ENCODE data around the gene CLSTN1.

Gene CLSTN1

GRCh38 chr1:9823943-9824701, at the start of gene CLSTN1:
Gene CLSTN1, minus strand, starts transcription at chr1:9823965. Its CDS starts 232 bp downstream, at chr1:9823733.
- peak; percentile 90 to 93 for DNase-seq

GRCh38 chr1:9873385-9873784, 49.6 kb upstream of the CLSTN1 start:
- no peak for DNase-seq

GRCh38 chr1:9872430-9873165, 48.8 kb upstream of the CLSTN1 start:
- no peak for DNase-seq

GRCh38 chr1:9871707-9872425, 48.1 kb upstream of the CLSTN1 start:
- DNase-seq = no peak

- no peak for DNase-seq
Measured at GRCh38 chr1:9871021-9871420, 47.3 kb upstream of the CLSTN1 start.

GRCh38 chr1:9870572-9870971, 46.8 kb upstream of the CLSTN1 start:
- no peak for DNase-seq

- no peak for DNase-seq
Measured at GRCh38 chr1:9869831-9870251, 46.1 kb upstream of the CLSTN1 start.

- no peak for DNase-seq
Measured at GRCh38 chr1:9868244-9868590, 44.5 kb upstream of the CLSTN1 start.

- DNase-seq = peak; percentile 85 to 88
Measured at GRCh38 chr1:9867408-9868243, 43.9 kb upstream of the CLSTN1 start.

- DNase-seq = no peak
Measured at GRCh38 chr1:9866836-9867235, 43.1 kb upstream of the CLSTN1 start.

- DNase-seq = no peak
Measured at GRCh38 chr1:9865724-9866123, 42.0 kb upstream of the CLSTN1 start.

- no peak for DNase-seq
Measured at GRCh38 chr1:9863371-9863770, 39.6 kb upstream of the CLSTN1 start.

GRCh38 chr1:9861360-9861759, 37.6 kb upstream of the CLSTN1 start:
- DNase-seq = no peak

GRCh38 chr1:9860887-9861286, 37.1 kb upstream of the CLSTN1 start:
- no peak for DNase-seq

GRCh38 chr1:9859281-9860014, 35.7 kb upstream of the CLSTN1 start:
- no peak for DNase-seq

- DNase-seq = no peak
Measured at GRCh38 chr1:9858293-9859035, 34.7 kb upstream of the CLSTN1 start.

GRCh38 chr1:9855186-9855585, 31.4 kb upstream of the CLSTN1 start:
- DNase-seq = no peak

- no peak for DNase-seq
Measured at GRCh38 chr1:9853249-9853595, 29.5 kb upstream of the CLSTN1 start.

GRCh38 chr1:9852410-9853248, 28.9 kb upstream of the CLSTN1 start:
- no peak for DNase-seq

GRCh38 chr1:9852004-9852403, 28.2 kb upstream of the CLSTN1 start:
- DNase-seq = no peak

All from CD4-positive, alpha-beta T cell treated with Interleukin-4 for 1 hour (primary cell).